ENCODE measurements around the gene SPRYD4.

GRCh38 chr12:56522411-56523193 is 54.2 kb downstream of the SPRYD4 start:
- no peak for TF ChIP-seq EZH2 (IDR thresholded peaks at IDR 0.05; ENCODE audit: insufficient read depth, poor library complexity, severe bottlenecking)
- TF ChIP-seq EZH2phosphoT487 (IDR thresholded peaks at IDR 0.05; ENCODE audit: insufficient read depth, low read depth) = no peak
